Tibial nerve (tissue), 4 donors: ENCODE data around the gene RGL3.
"Not testable (repeated sequence)": the region's sequence is repeated elsewhere in the genome, so short reads cannot be mapped to it uniquely, and the experiment has no call there.

Experiments
- EP300 ChIP-seq, 2 donors: sonication (generic); formaldehyde crosslinking; IDR thresholded peaks; one replicate each; pipeline ENCODE4 v1.6.1; 2017; ENCODE audit warnings: antibody characterized with exemption in 2 of 2, mild to moderate bottlenecking in 1 of 2
- POLR2A ChIP-seq, 2 donors: fragments of 450-650 bp; IDR thresholded peaks; one replicate each; pipeline ENCODE4 v1.6.1; 2017; ENCODE audit warnings: antibody characterized with exemption in 2 of 2, mild to moderate bottlenecking in 2 of 2, moderate library complexity in 2 of 2
- TF ChIP-seq, protein P1 (sequence below), 5 experiments: fragments of 200-600 bp in 3 of 5; fragments of 450-650 bp in 2 of 5; sonication (generic) in 3 of 5; IDR thresholded peaks; one replicate each; pipeline ENCODE4 v1.5.1; 2016 to 2019; ENCODE audit warnings: antibody characterized with exemption in 5 of 5, mild to moderate bottlenecking in 3 of 5, moderate library complexity in 2 of 5

DNA sequence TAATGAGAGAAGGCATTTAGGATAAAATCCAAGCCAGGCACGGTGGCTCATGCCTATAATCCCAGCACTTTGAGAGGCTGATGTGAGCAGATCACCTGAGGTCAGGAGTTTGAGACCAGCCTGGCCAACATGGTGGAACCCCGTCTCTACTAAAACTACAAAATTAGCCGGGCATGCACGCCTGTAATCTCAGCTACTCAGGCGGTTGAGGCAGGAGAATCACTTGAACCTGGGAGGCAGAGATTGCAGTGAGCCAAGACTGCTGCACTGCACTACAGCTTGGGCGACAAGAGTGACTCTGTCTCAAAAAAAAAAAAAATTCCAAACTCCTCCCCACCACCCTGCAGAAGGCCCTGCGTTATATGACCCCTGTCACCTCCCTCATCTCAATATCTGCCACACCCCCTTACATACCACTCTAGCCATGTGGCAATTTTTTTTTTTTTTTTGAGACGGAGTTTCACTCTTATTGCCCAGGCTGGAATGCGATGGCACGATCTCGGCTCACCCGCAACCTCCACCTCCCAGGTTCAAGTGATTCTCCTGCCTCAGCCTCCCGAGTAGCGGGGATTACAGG is 39.8 kb downstream of the RGL3 start:
- TF ChIP-seq, protein P1, sequence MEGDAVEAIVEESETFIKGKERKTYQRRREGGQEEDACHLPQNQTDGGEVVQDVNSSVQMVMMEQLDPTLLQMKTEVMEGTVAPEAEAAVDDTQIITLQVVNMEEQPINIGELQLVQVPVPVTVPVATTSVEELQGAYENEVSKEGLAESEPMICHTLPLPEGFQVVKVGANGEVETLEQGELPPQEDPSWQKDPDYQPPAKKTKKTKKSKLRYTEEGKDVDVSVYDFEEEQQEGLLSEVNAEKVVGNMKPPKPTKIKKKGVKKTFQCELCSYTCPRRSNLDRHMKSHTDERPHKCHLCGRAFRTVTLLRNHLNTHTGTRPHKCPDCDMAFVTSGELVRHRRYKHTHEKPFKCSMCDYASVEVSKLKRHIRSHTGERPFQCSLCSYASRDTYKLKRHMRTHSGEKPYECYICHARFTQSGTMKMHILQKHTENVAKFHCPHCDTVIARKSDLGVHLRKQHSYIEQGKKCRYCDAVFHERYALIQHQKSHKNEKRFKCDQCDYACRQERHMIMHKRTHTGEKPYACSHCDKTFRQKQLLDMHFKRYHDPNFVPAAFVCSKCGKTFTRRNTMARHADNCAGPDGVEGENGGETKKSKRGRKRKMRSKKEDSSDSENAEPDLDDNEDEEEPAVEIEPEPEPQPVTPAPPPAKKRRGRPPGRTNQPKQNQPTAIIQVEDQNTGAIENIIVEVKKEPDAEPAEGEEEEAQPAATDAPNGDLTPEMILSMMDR (IDR thresholded peaks at IDR 0.05), result not testable (repeated sequence)
- not testable (repeated sequence) for TF ChIP-seq POLR2A, EP300 (IDR thresholded peaks at IDR 0.05)
